B cell (primary cell): ENCODE results near the gene CAMTA2.

ENCODE experiments used
- CTCF ChIP-seq: fragments of 200-600 bp; IDR thresholded peaks from one replicate; pipeline ENCODE4 v1.8.0; 2022; ENCODE audit warnings: antibody characterized with exemption, mild to moderate bottlenecking
- EZH2 ChIP-seq: IDR thresholded peaks from 2 replicates; pipeline ENCODE4 v1.6.1; 2012; ENCODE audit warnings: borderline replicate concordance, low read depth, mild to moderate bottlenecking, moderate library complexity, low read length; ENCODE audit not compliant: insufficient read depth, poor library complexity, severe bottlenecking

- TF ChIP-seq CTCF (no peak), EZH2 (no peak)
These were observed 1.1 kb downstream of the CAMTA2 start for GRCh38 chr17:4986403-4986802.
